ENCODE results near the gene TEAD3. TPM values are rescaled to one million over a fixed set of nuclear protein-coding genes. Genes with fewer than 3 reads are reported as not detected.

The TEAD3 gene
- total and polyA plus RNA-seq, 4 donors: 1.9 to 6.8 (median 4.5) TPM

GRCh38 chr6:35451354-35452182 lies 45.3 kb downstream of the TEAD3 start (continued):
- no peak for TF ChIP-seq ZBTB33 (IDR thresholded peaks at IDR 0.05)

GRCh38 chr6:35449287-35449881 lies 47.5 kb downstream of the TEAD3 start:
- Histone ChIP-seq H3K4me1 (ENCODE audit: control insufficient read depth in 4 of 4, insufficient read depth in 4 of 4, low read length in 3 of 4) (peaks cover 5 to 19% (median 14%) of the 10 kb centered on the region in 4 donors), H3K9me3 (ENCODE audit: control insufficient read depth in 4 of 4, low read length in 3 of 4) (no peaks in the 10 kb centered on the region), H3K36me3 (ENCODE audit: control insufficient read depth in 4 of 4, insufficient read depth in 3 of 4, low read depth in 1 of 4, low read length in 3 of 4) (no peaks in the 10 kb centered on the region), H3K9ac (ENCODE audit: low read depth in 1 of 2, low read length in 2 of 2) (no peak overlapping the region), H3K27me3 (ENCODE audit: control insufficient read depth in 4 of 4, insufficient read depth in 4 of 4, low read length in 3 of 4) (no peaks in the 10 kb centered on the region), H3K4me3 (ENCODE audit: low read depth in 1 of 3, low read length in 3 of 3) (no peak overlapping the region), H3K27ac (ENCODE audit: low read depth in 1 of 2, low read length in 2 of 2) (no peak overlapping the region)
- TF ChIP-seq HNF4A (conservative IDR thresholded peaks at IDR 0.05) (peak in 1 of 2 donors; percentile 4), CTCF (IDR thresholded peaks at IDR 0.05; ENCODE audit: low read depth, low read length, missing input control) (peak; percentile 73), MAX (IDR thresholded peaks at IDR 0.05) (no peak), SP1 (IDR thresholded peaks at IDR 0.05) (no peak), FOXA1 (IDR thresholded peaks at IDR 0.05) (no peak), RAD21 (IDR thresholded peaks at IDR 0.05) (peak; percentile 87 to 96)
- DNase-seq (ENCODE audit: low spot score): no peak
- WGBS: 28% methylated on average over 14 of the region's 14 CpGs

GRCh38 chr6:35448191-35448590 lies 48.7 kb downstream of the TEAD3 start:
- Histone ChIP-seq H3K4me1 (ENCODE audit: control insufficient read depth in 4 of 4, insufficient read depth in 4 of 4, low read length in 3 of 4) (peaks cover 5 to 14% (median 11%) of the 10 kb centered on the region in 4 donors), H3K27ac (ENCODE audit: low read depth in 1 of 2, low read length in 2 of 2) (no peak overlapping the region), H3K27me3 (ENCODE audit: control insufficient read depth in 4 of 4, insufficient read depth in 4 of 4, low read length in 3 of 4) (no peaks in the 10 kb centered on the region), H3K36me3 (ENCODE audit: control insufficient read depth in 4 of 4, insufficient read depth in 3 of 4, low read depth in 1 of 4, low read length in 3 of 4) (no peaks in the 10 kb centered on the region), H3K9me3 (ENCODE audit: control insufficient read depth in 4 of 4, low read length in 3 of 4) (no peaks in the 10 kb centered on the region), H3K4me3 (ENCODE audit: low read depth in 1 of 3, low read length in 3 of 3) (no peak overlapping the region), H3K9ac (ENCODE audit: low read depth in 1 of 2, low read length in 2 of 2) (no peak overlapping the region)
- TF ChIP-seq ZBTB33 (IDR thresholded peaks at IDR 0.05): no peak
- no peak for TF ChIP-seq RAD21 (IDR thresholded peaks at IDR 0.05)
- TF ChIP-seq ATF3 (IDR thresholded peaks at IDR 0.05): no peak
- TF ChIP-seq MAX (IDR thresholded peaks at IDR 0.05): no peak
- TF ChIP-seq NR2F2 (IDR thresholded peaks at IDR 0.05): no peak
- no peak for TF ChIP-seq FOXA1 (IDR thresholded peaks at IDR 0.05)
- TF ChIP-seq GABPA (IDR thresholded peaks at IDR 0.05 in 1 of 2, conservative IDR thresholded peaks at IDR 0.05 in 1 of 2): no peak
- TF ChIP-seq FOXA2 (IDR thresholded peaks at IDR 0.05): no peak
- DNase-seq (ENCODE audit: low spot score): no peak
- WGBS: 79% methylated on average over 7 of the region's 7 CpGs

All from liver (tissue), 9 donors.